Ecto neural progenitor cell (in vitro differentiated cells): ENCODE measurements around the gene LCE1F.

Experiments
- DNase-seq: peaks from one replicate; pipeline ENCODE4 v3.0.0-alpha.2; 2018; ENCODE audit warnings: low spot score

LCE1F gene

GRCh38 chr1:152776361-152776760 is 1.4 kb downstream of the LCE1F start:
- no peak for DNase-seq

DNA sequence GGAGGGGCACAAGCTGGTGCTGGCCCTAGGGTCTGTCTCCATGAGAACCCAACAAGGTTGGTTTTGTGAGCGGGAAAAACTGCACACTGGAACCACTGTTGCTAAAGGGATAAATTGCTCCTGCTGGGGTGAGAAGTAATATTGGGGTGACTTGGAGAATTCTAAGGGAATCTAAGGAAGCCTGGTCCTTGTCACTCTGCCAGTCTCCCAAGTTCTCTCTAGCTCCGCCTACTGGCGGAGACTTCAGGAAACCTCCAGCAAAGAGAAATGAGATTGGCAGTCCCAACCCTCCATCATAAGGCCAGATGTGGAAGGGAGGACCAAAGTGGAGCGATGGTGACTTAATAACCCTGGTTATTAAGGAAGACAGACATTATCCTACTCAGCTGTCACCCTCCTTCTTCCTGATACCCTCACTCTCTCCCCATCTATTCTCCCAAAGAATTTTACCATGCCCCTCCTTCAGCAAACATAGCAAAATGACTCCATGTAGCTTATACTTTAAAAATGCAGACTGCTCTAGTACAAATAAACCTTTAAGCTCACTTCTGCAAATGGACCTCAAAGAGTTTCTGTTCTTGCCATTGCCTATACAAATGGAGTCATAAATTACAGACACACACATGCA is 2.7 kb downstream of the LCE1F start:
- no peak for DNase-seq

GRCh38 chr1:152783095-152783494 is 8.2 kb downstream of the LCE1F start:
- no peak for DNase-seq

DNA sequence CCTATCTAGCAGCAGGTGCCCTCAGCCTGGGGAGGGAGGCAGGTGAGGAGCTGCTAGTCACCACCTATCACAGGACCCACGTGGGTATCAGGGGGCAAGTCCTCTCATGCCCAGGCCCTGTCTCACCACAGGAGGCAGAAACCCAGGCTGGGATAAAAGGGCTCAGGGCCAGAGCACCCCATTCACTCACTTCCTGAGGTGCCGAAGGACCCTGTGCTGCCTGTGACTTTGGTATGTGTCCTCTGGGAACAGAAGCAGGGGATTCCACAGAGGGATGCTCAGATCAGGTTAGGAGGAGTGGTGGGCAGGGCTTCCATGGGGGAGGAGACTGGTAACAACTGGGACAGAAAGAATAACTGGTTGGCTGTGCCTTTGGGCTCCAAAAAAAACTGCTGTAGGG is 11.1 kb downstream of the LCE1F start, which contains the start of gene LCE1E:
Gene LCE1E, plus strand, starts transcription at position 181 of the 400 bp plus-strand sequence. CDS start 1,043 bp downstream, outside the sequence.
- no peak for DNase-seq

GRCh38 chr1:152795686-152796085 is 20.7 kb downstream of the LCE1F start:
- DNase-seq, result no peak

DNA sequence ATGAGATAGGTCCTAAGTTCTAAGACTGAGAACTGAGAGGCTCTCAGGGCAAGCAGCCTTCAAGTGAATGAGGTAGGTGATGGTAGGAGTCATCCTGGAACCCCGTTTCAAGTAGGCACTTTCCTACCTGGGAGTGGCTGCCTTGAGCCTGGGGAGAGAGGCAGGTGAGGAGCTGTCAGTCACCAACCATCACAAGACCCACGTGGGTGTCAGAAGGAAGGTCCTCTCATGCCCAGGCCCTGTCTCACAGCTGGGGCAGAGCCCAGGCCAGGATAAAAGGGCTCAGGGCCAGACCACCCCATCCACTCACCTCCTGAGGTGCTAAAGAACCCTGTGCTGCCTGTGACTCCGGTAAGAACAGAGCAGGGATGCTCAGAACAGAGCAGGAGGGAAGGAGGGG is 21.5 kb downstream of the LCE1F start, which contains the start of gene LCE1D:
Gene LCE1D, plus strand, starts transcription at position 301 of the 400 bp plus-strand sequence. CDS start 1,074 bp downstream, outside the sequence.
- no peak for DNase-seq

- DNase-seq, result no peak
Observed at GRCh38 chr1:152801333-152801732, 26.4 kb downstream of the LCE1F start.

DNA sequence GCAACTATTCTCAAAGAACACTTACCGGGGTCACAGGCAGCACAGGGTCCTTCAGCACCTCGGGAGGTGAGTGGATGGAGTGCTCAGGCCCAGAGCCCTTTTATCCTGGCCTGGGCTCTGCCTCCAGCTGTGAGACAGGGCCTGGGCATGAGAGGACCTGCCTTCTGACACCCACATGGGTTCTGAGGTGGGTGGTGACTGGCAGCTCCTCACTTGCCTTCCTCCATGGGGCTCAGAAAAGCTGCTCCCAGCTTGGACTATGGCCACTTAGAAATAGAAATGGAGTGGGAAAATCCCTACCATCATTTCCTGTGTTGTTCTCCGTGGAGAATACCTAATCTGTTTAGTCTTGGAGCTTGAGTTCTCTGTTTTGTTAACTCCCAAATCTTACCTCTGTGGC is 31.6 kb downstream of the LCE1F start, which contains the start of gene LCE1C:
Gene LCE1C, minus strand, starts transcription at position 76 of the 400 bp plus-strand sequence. CDS start 1,173 bp downstream, outside the sequence.
- DNase-seq, result no peak

GRCh38 chr1:152811050-152811449 is 36.1 kb downstream of the LCE1F start:
- no peak for DNase-seq

DNA sequence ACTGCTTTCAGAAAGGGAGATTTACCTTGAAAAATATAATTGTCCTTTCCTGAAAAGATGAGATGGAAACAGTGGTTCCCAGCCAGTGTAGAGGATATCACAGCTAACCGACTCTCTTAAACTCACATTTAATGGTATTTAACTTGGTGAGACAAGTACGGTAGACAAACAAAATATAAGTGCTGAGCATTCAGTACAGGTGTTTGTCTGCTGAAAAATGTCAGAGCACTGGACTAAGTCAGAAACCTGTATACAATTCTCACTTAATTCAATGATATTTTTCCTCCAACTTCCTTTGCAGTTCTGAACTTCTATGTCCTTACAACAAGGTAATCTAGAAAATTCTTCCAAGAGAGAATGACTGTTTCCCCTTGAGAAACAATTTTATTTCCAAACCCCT is 36.7 kb downstream of the LCE1F start, which contains the start of gene LCE1B:
Gene LCE1B, plus strand, starts transcription at position 301 of the 400 bp plus-strand sequence. CDS start 476 bp downstream, outside the sequence.
- DNase-seq, result no peak

DNA sequence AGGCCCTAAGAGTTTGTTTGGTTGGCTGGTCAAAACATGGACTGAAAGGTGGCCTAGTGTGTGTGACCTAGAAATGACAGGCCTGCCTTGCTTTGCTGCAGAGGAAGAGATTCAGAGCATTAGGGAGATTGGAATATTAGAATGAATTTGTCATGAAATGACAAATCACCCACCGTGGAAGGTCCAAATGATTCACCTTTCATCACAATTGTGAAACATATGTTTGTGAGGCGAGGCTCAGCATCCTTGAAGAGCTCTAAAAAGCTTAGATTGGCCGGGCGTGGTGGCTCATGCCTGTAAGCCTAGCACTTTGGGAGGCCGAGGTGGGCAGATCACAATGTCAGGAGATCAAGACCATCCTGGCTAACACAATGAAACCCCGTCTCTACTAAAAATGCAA is 42.4 kb downstream of the LCE1F start:
- DNase-seq, result no peak

- DNase-seq, result no peak
Observed at GRCh38 chr1:152823294-152823693, 48.4 kb downstream of the LCE1F start.

GRCh38 chr1:152824964-152825363 is 50.0 kb downstream of the LCE1F start:
- DNase-seq, result no peak
